Stimulated activated CD8-positive, alpha-beta memory T cell treated with anti-CD3 and anti-CD28 coated beads, Interleukin-7, amount 100 ng/mL, for 24 hours (primary cell): ENCODE data around the gene AUP1.

Experiments
- DNase-seq: peaks from one replicate; pipeline ENCODE4 v3.0.0-alpha.2; 2020; ENCODE audit warnings: low read depth

Gene AUP1

GRCh38 chr2:74535440-74535965 is 6.0 kb upstream of the AUP1 start:
- no peak for DNase-seq

- no peak for DNase-seq
Observed at GRCh38 chr2:74534411-74534810, 4.9 kb upstream of the AUP1 start.

GRCh38 chr2:74533464-74533863 is 4.0 kb upstream of the AUP1 start:
- DNase-seq, result no peak

GRCh38 chr2:74532222-74532621 is 2.7 kb upstream of the AUP1 start:
- DNase-seq, result no peak

- no peak for DNase-seq
Observed at GRCh38 chr2:74531666-74532065, 2.2 kb upstream of the AUP1 start.

GRCh38 chr2:74530239-74531187 is 1.0 kb upstream of the AUP1 start:
- DNase-seq, result no peak

- DNase-seq, result no peak
Observed at GRCh38 chr2:74528600-74529356, 728 bp downstream of the AUP1 start.

- DNase-seq, result no peak
Observed at GRCh38 chr2:74527741-74528140, 1.8 kb downstream of the AUP1 start.

GRCh38 chr2:74526649-74527230 is 2.8 kb downstream of the AUP1 start:
- DNase-seq, result no peak

- DNase-seq, result no peak
Observed at GRCh38 chr2:74525717-74526648, 3.5 kb downstream of the AUP1 start, which contains the start of gene DQX1. Gene DQX1, minus strand, starts transcription at chr2:74526231. Its CDS starts 502 bp downstream, at chr2:74525729.

GRCh38 chr2:74524955-74525716 is 4.4 kb downstream of the AUP1 start:
- DNase-seq, result no peak

GRCh38 chr2:74524005-74524404 is 5.5 kb downstream of the AUP1 start:
- no peak for DNase-seq

- DNase-seq, result no peak
Observed at GRCh38 chr2:74522516-74522915, 7.0 kb downstream of the AUP1 start.

- DNase-seq, result no peak
Observed at GRCh38 chr2:74516650-74517049, 12.9 kb downstream of the AUP1 start.

GRCh38 chr2:74515981-74516633 is 13.4 kb downstream of the AUP1 start:
- peak; percentile 56 for DNase-seq

- no peak for DNase-seq
Observed at GRCh38 chr2:74515271-74515980, 14.1 kb downstream of the AUP1 start.

- no peak for DNase-seq
Observed at GRCh38 chr2:74514368-74515270, 14.9 kb downstream of the AUP1 start, which contains the start of gene TLX2. Gene TLX2, plus strand, starts transcription at chr2:74514450. Its CDS starts 357 bp downstream, at chr2:74514807.
